Prostate gland (tissue), 2 donors: Measurements from ENCODE around the gene RNPEP. TPM values are rescaled to one million over a fixed set of nuclear protein-coding genes. Genes with fewer than 3 reads are reported as not detected.
"Not testable (repeated sequence)": the region's sequence is repeated elsewhere in the genome, so short reads cannot be mapped to it uniquely, and the experiment has no call there.

Experiments
- DNase-seq: peaks from one replicate; pipeline ENCODE4 v3.0.0-alpha.2; 2019; ENCODE audit warnings: low spot score
- H3K27ac ChIP-seq, 2 donors: fragments of 200-600 bp; sonication (generic); 2 replicates each; pipeline ENCODE4 v1.5.1; 2017 to 2019
- H3K27me3 ChIP-seq: fragments of 200-600 bp; sonication (generic); replicated peaks from 2 replicates; pipeline ENCODE4 v1.5.1; 2019; ENCODE audit not compliant: insufficient read depth
- H3K36me3 ChIP-seq, 2 donors: fragments of 200-600 bp; sonication (generic); 1 replicate in 1 of 2; 2 replicates in 1 of 2; pipeline versions ENCODE4 v1.5.1 to v1.8.1; 2017 to 2019
- H3K4me1 ChIP-seq: fragments of 200-600 bp; sonication (generic); replicated peaks from 2 replicates; pipeline ENCODE4 v1.5.1; 2019
- H3K4me3 ChIP-seq, 2 donors: fragments of 200-600 bp; sonication (generic); 2 replicates each; pipeline ENCODE4 v1.5.1; 2017 to 2019
- H3K9me3 ChIP-seq: fragments of 200-600 bp; sonication (generic); 2 replicates; pipeline ENCODE4 v1.5.1; 2017
- POLR2A ChIP-seq: fragments of 450-650 bp; IDR thresholded peaks from one replicate; pipeline ENCODE4 v1.6.1; 2016; ENCODE audit warnings: antibody characterized with exemption, mild to moderate bottlenecking
- POLR2AphosphoS5 ChIP-seq: sonication (generic); formaldehyde crosslinking; IDR thresholded peaks from one replicate; pipeline ENCODE4 v1.6.1; 2017; ENCODE audit warnings: antibody characterized with exemption
- WGBS: methylation state at CpG from one replicate; pipeline ENCODE4 v1.1.5; 2018; 5-methylcytosine and 5-hydroxymethylcytosine counted together
- intact Hi-C: fragments of 100-400 bp; cut with DNase I; formaldehyde crosslinking; loops from one replicate; pipeline ENCODE4 v1.14.2; 2022
- microRNA-seq: library from miRNA; unstranded; fragments of <30 nt; microRNA quantifications from one replicate; pipeline ENCODE4, GENCODE V29; 2016
- small RNA-seq, 2 donors: library from RNA; depleted of rRNA; stranded (forward); fragments of <200 nt; gene quantifications; one replicate each; pipeline ENCODE3, GENCODE V24; 2016
- total RNA-seq, 2 donors: library from RNA; depleted of rRNA; stranded (reverse); fragments of >200 nt; gene quantifications; one replicate each; pipeline ENCODE4 v1.1.0, GENCODE V29; 2016
- TF ChIP-seq, protein P1 (sequence below), 4 experiments: fragments of 200-600 bp in 2 of 4; fragments of 450-650 bp in 2 of 4; sonication (generic) in 2 of 4; IDR thresholded peaks; 1 replicate in 3 of 4; 2 replicates in 1 of 4; pipeline ENCODE4 v1.5.1; 2016 to 2019; ENCODE audit warnings: antibody characterized with exemption in 4 of 4, mild to moderate bottlenecking in 2 of 4, moderate library complexity in 2 of 4

RNPEP gene
- total RNA-seq, 2 donors from 2014 or later, result 70.4 to 104 TPM

DNA sequence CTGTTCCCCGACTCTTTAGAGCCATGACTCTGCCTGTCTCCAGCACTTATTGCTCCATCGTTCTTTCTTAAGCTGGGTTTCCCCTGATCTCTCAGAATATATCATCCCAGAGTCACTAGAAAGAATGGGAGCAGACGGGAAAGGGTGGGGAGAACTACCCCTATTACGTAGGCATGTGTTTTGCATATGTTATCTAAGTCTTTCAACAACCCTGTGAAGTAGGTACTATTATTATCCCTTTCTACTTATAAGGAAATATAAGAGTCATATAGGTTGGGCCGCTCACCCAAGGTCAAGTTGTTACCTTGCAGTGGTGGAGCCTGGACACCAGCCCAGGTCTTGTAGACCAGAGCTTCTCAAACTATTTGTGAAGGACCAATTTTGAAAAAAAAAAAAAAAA, 66.7 kb downstream of the RNPEP start:
- H3K9me3 ChIP-seq, result no peaks in the 10 kb centered on the region
- H3K27ac ChIP-seq, result no peak overlapping the region
- H3K27me3 ChIP-seq, result no peaks in the 10 kb centered on the region
- peaks cover 11% of the 10 kb centered on the region for H3K4me1 ChIP-seq
- no peaks in the 10 kb centered on the region for H3K36me3 ChIP-seq
- H3K4me3 ChIP-seq, result no peak overlapping the region
- DNase-seq, result no peak
- TF ChIP-seq POLR2A (no peak), POLR2AphosphoS5 (no peak)
- TF ChIP-seq, protein P1, sequence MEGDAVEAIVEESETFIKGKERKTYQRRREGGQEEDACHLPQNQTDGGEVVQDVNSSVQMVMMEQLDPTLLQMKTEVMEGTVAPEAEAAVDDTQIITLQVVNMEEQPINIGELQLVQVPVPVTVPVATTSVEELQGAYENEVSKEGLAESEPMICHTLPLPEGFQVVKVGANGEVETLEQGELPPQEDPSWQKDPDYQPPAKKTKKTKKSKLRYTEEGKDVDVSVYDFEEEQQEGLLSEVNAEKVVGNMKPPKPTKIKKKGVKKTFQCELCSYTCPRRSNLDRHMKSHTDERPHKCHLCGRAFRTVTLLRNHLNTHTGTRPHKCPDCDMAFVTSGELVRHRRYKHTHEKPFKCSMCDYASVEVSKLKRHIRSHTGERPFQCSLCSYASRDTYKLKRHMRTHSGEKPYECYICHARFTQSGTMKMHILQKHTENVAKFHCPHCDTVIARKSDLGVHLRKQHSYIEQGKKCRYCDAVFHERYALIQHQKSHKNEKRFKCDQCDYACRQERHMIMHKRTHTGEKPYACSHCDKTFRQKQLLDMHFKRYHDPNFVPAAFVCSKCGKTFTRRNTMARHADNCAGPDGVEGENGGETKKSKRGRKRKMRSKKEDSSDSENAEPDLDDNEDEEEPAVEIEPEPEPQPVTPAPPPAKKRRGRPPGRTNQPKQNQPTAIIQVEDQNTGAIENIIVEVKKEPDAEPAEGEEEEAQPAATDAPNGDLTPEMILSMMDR (IDR thresholded peaks at IDR 0.05), result no peak
- WGBS, result 91% methylated on average over 5 of the region's 5 CpGs
- intact Hi-C loops, result no loop called here

DNA sequence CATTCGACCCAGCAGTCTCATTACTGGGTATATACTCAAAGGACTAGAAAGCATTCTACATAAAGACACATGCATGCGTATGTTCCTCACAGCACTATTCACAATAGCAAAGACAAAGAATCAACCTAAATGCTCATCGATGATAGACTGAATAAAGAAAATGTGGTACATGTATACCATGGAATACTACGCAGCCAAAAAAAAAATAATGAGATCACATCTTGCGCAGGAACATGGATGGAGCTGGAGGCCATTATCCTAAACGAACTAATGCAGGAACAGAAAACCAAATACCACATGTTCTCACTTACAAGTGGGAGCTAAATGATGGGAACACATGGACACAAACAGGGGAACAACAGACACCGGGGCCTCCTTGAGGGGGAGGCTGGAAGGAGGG, 71.6 kb downstream of the RNPEP start:
- peaks cover 3% of the 10 kb centered on the region for H3K4me1 ChIP-seq
- no peaks in the 10 kb centered on the region for H3K9me3 ChIP-seq
- WGBS, result 93% methylated on average over 7 of the region's 7 CpGs
- intact Hi-C loops, result no loop called here
- no peak for DNase-seq
- TF ChIP-seq, protein P1 (IDR thresholded peaks at IDR 0.05), result no peak
- TF ChIP-seq POLR2AphosphoS5 (no peak), POLR2A (no peak)
- H3K27ac ChIP-seq, result no peak overlapping the region
- no peaks in the 10 kb centered on the region for H3K36me3 ChIP-seq
- no peak overlapping the region for H3K4me3 ChIP-seq
- H3K27me3 ChIP-seq, result no peaks in the 10 kb centered on the region

DNA sequence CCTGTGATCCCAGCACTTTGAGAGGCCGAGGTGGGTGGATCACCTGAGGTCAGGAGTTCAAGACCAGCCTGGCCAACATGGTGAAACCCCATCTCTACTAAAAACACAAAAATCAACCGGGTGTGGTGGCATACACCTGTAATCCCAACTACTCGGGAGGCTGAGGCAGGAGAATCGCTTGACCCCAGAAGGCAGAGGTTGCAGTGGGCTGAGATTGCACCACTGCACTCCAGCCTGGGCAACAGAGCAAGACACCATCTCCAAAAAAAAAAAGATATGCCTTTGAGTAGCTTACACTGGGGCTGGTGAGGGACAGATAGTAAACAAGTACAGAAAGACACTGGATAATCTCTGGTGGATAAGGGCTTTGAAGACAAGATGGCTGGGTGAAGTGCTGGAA, 72.2 kb downstream of the RNPEP start:
- intact Hi-C loops, H3K4me1 ChIP-seq, H3K36me3 ChIP-seq, H3K27ac ChIP-seq, H3K27me3 ChIP-seq, H3K9me3 ChIP-seq, DNase-seq, H3K4me3 ChIP-seq: not testable (repeated sequence)
- WGBS, result 84% methylated on average over 4 of the region's 4 CpGs

Small RNA genes lying within 50 kb of the gene (microRNA-seq; reads per million reads assigned to microRNA genes)
- gene MIR6740, result not detected

Small RNA genes lying within 50 kb of the gene (small RNA-seq; reads per million reads assigned to genes)
- gene AL691482.1 (0 reads per million in 2 donors), gene AL691482.2 (0 reads per million in 2 donors), gene MIR6740 (0 reads per million in 2 donors), gene RF00156 (0 reads per million in 2 donors)

Other genes starting within 250 kb of the RNPEP start
- 10 to 100 TPM; 16.9 to 18.9 TPM for gene IPO9, start 153.5 kb upstream of the RNPEP start, total RNA-seq
- 10 to 100 TPM; 24.5 to 61.9 TPM for gene SHISA4, start 93.8 kb upstream of the RNPEP start, total RNA-seq
- gene LMOD1, start 36.1 kb upstream of the RNPEP start, total RNA-seq, result 100 to 1,000 TPM; 112 to 190 TPM
- 10 to 100 TPM; 22.0 to 29.3 TPM for gene TIMM17A, start 27.1 kb upstream of the RNPEP start, total RNA-seq
- 100 to 1,000 TPM in 1 of 2 donors, 10 to 100 TPM in 1; 74.4 to 191 TPM for gene ELF3, start 27.9 kb downstream of the RNPEP start, total RNA-seq
- under 1 TPM; 0.09 to 0.28 TPM for gene GPR37L1, start 140.3 kb downstream of the RNPEP start, total RNA-seq
- gene ARL8A, start 162.1 kb downstream of the RNPEP start, total RNA-seq, result 100 to 1,000 TPM in 1 of 2 donors, 10 to 100 TPM in 1; 39.9 to 102 TPM
- gene PTPN7, start 178.0 kb downstream of the RNPEP start, total RNA-seq, result 10 to 100 TPM in 1 of 2 donors, under 1 TPM in 1; 0.73 to 61.8 TPM
- gene LGR6, start 211.2 kb downstream of the RNPEP start, total RNA-seq, result 10 to 100 TPM in 1 of 2 donors, 1 to 10 TPM in 1; 8.0 to 25.6 TPM